ENCODE measurements around the gene GRIK2.

DNA sequence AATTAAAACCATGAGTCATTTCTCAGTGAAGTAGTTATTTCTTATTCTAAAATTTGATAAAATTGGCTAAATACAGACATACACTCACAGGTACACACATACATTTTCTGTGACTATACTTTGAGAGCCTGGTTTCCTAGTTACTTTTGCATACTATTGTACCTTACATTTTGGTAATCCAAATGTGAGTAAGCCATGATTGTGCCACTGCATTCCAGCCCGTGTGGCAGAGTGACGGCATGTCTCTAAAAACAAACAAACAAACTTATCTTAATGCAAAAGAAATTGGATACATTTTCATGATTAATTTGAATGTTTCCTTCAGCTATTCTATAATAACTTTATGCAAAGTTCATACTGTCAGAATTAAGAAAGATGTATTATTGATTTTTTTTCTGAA lies 628.8 kb downstream of the GRIK2 start:
- TF ChIP-seq EZH2 (IDR thresholded peaks at IDR 0.05; ENCODE audit: insufficient read depth, poor library complexity, severe bottlenecking) (no peak), EZH2phosphoT487 (IDR thresholded peaks at IDR 0.05; ENCODE audit: insufficient read depth, low read depth) (no peak)
